ENCODE data around the gene GALP.
"Not testable (repeated sequence)": the region's sequence is repeated elsewhere in the genome, so short reads cannot be mapped to it uniquely, and the experiment has no call there.

GALP gene

DNA sequence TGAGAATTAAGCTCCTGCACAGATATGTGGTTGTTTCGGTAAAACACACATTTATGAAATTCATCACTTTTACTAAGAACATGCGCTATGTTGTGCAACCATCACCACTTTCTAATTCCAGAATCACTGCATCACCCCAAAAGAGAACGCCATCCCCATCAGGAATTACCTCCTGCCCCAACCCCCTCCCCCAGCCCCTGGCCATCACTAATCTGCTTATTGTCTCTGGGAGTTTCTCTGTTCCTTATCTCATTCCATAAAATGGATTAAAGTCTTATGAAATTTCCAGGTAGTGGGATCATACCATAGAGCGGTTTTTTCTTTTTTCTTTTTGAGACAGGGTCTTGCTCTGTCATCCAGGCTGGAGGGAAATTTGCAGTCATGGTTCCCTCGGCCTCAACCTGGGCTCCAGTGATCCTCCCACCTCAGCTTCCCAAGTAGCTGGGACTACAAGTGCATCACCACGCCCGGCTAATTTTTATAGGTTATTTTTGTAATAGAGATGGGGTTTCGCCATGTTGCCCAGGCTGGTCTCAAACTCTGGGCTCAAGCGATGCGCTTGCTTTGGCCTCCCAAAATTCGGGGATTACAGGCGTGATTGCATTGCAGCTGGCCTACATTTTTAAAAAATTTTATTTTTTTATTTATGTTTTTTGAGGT, 18.3 kb downstream of the GALP start:
- Histone ChIP-seq H3K9me3 (ENCODE audit: control insufficient read depth, insufficient read depth, low read depth, low read length) (no peaks in the 10 kb centered on the region), H3K4me3 (ENCODE audit: low read depth, low read length) (no peak overlapping the region), H3K4me1 (ENCODE audit: control insufficient read depth, insufficient read depth, low read length) (no peaks in the 10 kb centered on the region), H3K27ac (ENCODE audit: extremely low read depth, low read depth, low read length) (no peak overlapping the region), H3K36me3 (ENCODE audit: control insufficient read depth in 2 of 2, insufficient read depth in 1 of 2, low read length in 2 of 2) (no peaks in the 10 kb centered on the region)
- TF ChIP-seq EGR2 (tag by site-specific recombination; IDR thresholded peaks at IDR 0.05; ENCODE audit: low read depth) = no peak
- TF ChIP-seq, protein P1, sequence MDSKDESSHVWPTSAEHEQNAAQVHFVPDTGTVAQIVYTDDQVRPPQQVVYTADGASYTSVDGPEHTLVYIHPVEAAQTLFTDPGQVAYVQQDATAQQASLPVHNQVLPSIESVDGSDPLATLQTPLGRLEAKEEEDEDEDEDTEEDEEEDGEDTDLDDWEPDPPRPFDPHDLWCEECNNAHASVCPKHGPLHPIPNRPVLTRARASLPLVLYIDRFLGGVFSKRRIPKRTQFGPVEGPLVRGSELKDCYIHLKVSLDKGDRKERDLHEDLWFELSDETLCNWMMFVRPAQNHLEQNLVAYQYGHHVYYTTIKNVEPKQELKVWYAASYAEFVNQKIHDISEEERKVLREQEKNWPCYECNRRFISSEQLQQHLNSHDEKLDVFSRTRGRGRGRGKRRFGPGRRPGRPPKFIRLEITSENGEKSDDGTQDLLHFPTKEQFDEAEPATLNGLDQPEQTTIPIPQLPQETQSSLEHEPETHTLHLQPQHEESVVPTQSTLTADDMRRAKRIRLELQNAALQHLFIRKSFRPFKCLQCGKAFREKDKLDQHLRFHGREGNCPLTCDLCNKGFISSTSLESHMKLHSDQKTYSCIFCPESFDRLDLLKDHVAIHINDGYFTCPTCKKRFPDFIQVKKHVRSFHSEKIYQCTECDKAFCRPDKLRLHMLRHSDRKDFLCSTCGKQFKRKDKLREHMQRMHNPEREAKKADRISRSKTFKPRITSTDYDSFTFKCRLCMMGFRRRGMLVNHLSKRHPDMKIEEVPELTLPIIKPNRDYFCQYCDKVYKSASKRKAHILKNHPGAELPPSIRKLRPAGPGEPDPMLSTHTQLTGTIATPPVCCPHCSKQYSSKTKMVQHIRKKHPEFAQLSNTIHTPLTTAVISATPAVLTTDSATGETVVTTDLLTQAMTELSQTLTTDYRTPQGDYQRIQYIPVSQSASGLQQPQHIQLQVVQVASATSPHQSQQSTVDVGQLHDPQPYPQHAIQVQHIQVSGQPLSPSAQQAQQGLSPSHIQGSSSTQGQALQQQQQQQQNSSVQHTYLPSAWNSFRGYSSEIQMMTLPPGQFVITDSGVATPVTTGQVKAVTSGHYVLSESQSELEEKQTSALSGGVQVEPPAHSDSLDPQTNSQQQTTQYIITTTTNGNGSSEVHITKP (tag by site-specific recombination; IDR thresholded peaks at IDR 0.05) = no peak
- TF ChIP-seq ZNF677 (tag by site-specific recombination; IDR thresholded peaks at IDR 0.05) = no peak
- TF ChIP-seq, protein P2, sequence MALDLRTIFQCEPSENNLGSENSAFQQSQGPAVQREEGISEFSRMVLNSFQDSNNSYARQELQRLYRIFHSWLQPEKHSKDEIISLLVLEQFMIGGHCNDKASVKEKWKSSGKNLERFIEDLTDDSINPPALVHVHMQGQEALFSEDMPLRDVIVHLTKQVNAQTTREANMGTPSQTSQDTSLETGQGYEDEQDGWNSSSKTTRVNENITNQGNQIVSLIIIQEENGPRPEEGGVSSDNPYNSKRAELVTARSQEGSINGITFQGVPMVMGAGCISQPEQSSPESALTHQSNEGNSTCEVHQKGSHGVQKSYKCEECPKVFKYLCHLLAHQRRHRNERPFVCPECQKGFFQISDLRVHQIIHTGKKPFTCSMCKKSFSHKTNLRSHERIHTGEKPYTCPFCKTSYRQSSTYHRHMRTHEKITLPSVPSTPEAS (tag by site-specific recombination; IDR thresholded peaks at IDR 0.05) = no peak
- no peak for TF ChIP-seq ZNF169 (tag by site-specific recombination; IDR thresholded peaks at IDR 0.05)
- TF ChIP-seq ZNF555 (tag by site-specific recombination; conservative IDR thresholded peaks at IDR 0.05) = no peak
- ChIA-PET POLR2A (no interaction called here), CTCF (interaction anchor here (0.8 to 1.5 kb wide), 3 partner anchors 13 to 60 kb away, joined by 3 to 8 read pairs (median 3); no protein-coding TSS in a partner anchor)

DNA sequence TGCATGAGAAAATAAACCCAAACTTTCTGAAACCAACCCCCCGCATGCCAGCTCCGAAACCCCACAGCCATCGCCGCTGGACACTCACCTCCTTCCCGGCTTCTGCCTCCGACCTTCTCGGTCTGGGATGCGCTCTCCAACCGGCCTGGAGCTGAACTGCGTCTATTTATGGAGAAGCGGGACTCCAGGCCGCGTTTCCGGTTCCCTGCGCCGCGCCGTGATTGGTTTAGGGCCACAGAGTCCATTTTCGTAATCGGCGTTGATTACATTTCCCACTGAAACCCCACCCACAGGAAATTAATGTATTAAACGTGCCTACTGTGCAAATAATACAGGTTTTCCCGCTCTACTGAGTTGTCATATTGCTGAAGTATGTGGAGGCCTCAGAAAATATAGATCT, 21.8 kb downstream of the GALP start, which contains the start of gene ZSCAN5B:
ZSCAN5B (minus strand) TSS at position 138 of the 400 bp plus-strand sequence. CDS start 4,731 bp downstream, outside the sequence.
- H3K36me3 ChIP-seq (ENCODE audit: control insufficient read depth in 2 of 2, insufficient read depth in 1 of 2, low read length in 2 of 2); H3K4me1 ChIP-seq (ENCODE audit: control insufficient read depth, insufficient read depth, low read length); H3K4me3 ChIP-seq (ENCODE audit: low read depth, low read length); H3K9me3 ChIP-seq (ENCODE audit: control insufficient read depth, insufficient read depth, low read depth, low read length); H3K27ac ChIP-seq (ENCODE audit: extremely low read depth, low read depth, low read length); POLR2A ChIA-PET; CTCF ChIA-PET: not testable (repeated sequence)

DNA sequence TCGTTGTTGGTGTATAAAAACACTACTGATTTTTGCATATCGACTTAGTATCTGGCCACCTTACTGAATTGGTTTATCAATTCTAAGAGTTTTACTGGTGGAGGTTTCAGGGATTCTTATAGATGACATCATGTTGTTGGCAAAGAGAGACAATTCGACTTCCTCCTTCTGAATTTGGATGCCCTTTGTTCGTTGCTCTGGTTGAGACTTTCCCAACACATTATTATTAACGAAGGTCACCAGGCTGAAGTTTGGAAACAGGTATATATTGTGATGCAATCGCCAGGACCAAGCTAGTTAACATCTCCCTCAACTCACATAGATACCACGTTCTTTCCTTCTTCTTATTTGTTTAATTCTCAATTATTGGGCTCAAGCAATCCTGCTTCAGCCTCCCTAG, 23.9 kb downstream of the GALP start:
- no peaks in the 10 kb centered on the region for H3K4me1 ChIP-seq (ENCODE audit: control insufficient read depth, insufficient read depth, low read length)
- no peaks in the 10 kb centered on the region for H3K36me3 ChIP-seq (ENCODE audit: control insufficient read depth in 2 of 2, insufficient read depth in 1 of 2, low read length in 2 of 2)
- no peaks in the 10 kb centered on the region for H3K9me3 ChIP-seq (ENCODE audit: control insufficient read depth, insufficient read depth, low read depth, low read length)
- TF ChIP-seq, protein P3, sequence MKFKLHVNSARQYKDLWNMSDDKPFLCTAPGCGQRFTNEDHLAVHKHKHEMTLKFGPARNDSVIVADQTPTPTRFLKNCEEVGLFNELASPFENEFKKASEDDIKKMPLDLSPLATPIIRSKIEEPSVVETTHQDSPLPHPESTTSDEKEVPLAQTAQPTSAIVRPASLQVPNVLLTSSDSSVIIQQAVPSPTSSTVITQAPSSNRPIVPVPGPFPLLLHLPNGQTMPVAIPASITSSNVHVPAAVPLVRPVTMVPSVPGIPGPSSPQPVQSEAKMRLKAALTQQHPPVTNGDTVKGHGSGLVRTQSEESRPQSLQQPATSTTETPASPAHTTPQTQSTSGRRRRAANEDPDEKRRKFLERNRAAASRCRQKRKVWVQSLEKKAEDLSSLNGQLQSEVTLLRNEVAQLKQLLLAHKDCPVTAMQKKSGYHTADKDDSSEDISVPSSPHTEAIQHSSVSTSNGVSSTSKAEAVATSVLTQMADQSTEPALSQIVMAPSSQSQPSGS (tag by site-specific recombination; IDR thresholded peaks at IDR 0.05; ENCODE audit: low read depth) = peak; percentile 51; the same call in 1 of the 2 replicates
- no peak for TF ChIP-seq ZNF341 (tag by site-specific recombination; IDR thresholded peaks at IDR 0.05; ENCODE audit: low read depth)
- CTCF ChIA-PET = interaction anchor here (0.6 to 1.3 kb wide), 3 partner anchors 53 to 1780 kb away, joined by 3 to 4 read pairs (median 3); no protein-coding TSS in a partner anchor
- no peak overlapping the region for H3K4me3 ChIP-seq (ENCODE audit: low read depth, low read length)
- POLR2A ChIA-PET = no interaction called here
- H3K27ac ChIP-seq (ENCODE audit: extremely low read depth, low read depth, low read length) = no peak overlapping the region

DNA sequence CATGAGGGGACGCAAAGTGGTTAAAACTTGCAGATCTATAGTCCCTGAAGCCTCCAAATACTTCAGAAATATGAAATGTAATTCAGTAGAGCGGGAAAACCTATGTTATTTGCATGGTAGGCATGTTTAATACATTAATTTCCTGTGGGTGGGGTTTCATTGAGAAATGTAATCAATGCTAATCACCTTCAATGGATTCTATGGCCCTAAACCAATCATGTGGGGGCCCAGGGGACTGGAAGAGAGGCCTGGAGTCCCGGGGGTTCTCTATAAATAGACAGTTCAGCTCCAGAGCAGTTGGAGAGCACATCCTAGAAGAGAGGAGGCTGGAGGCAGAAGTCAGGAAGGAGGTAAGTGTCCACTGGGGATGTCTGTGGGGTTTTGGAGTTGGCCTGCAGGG, 26.2 kb downstream of the GALP start, which contains the start of gene ZSCAN5C:
ZSCAN5C (plus strand) TSS at position 301 of the 400 bp plus-strand sequence. CDS start 3,641 bp downstream, outside the sequence.
- TF ChIP-seq ZNF473 (tag by site-specific recombination; IDR thresholded peaks at IDR 0.05) = no peak
- POLR2A ChIA-PET = no interaction called here
- CTCF ChIA-PET = no interaction called here

DNA sequence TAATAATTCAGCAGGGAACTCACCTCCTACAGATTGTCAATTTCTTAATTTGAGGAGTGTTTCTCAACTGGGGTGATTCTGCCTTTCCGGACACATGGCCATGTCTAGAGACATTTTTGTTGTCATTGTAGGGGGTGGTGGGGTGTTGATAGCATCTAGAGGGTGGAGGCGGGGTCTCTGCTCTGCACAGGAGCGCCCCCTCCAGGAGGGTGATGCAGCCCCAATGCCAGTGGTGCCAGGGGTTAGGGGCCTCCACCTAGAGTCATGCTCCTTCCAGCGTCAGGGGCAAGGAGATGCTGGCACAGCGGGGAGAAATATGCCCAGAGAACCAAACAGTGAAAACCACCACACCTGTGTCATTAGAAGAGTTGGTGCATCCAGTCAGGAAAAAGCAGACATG, 31.8 kb downstream of the GALP start:
- H3K27ac ChIP-seq (ENCODE audit: extremely low read depth, low read depth, low read length); H3K36me3 ChIP-seq (ENCODE audit: control insufficient read depth in 2 of 2, insufficient read depth in 1 of 2, low read length in 2 of 2); POLR2A ChIA-PET; H3K4me3 ChIP-seq (ENCODE audit: low read depth, low read length); H3K4me1 ChIP-seq (ENCODE audit: control insufficient read depth, insufficient read depth, low read length); H3K9me3 ChIP-seq (ENCODE audit: control insufficient read depth, insufficient read depth, low read depth, low read length): not testable (repeated sequence)
- CTCF ChIA-PET = interaction anchor here (0.8 to 1.1 kb wide), 2 partner anchors 14 to 23 kb away, joined by 3 read pairs; no protein-coding TSS in a partner anchor

More for the DNA sequence above, 26.2 kb downstream of the GALP start, which contains the start of gene ZSCAN5C:
- Histone ChIP-seq H3K4me1 (ENCODE audit: control insufficient read depth, insufficient read depth, low read length) (no peaks in the 10 kb centered on the region), H3K36me3 (ENCODE audit: control insufficient read depth in 2 of 2, insufficient read depth in 1 of 2, low read length in 2 of 2) (no peaks in the 10 kb centered on the region), H3K4me3 (ENCODE audit: low read depth, low read length) (no peak within 1 kb of the TSS), H3K9me3 (ENCODE audit: control insufficient read depth, insufficient read depth, low read depth, low read length) (no peaks in the 10 kb centered on the region), H3K27ac (ENCODE audit: extremely low read depth, low read depth, low read length) (no peak within 1 kb of the TSS)

Measured in HEK293 (cell line).